PFSK-1 (cell line): ENCODE measurements around the gene EDARADD.

ENCODE experiments used
- FOXP2 ChIP-seq: optimal IDR thresholded peaks from 2 replicates; pipeline ENCODE3; 2011; ENCODE audit warnings: borderline replicate concordance, control low read depth, inconsistent platforms; ENCODE audit not compliant: insufficient read depth; ENCODE audit errors: extremely low read length, extremely low read depth
- POLR2AphosphoS5 ChIP-seq: IDR thresholded peaks from 2 replicates; pipeline ENCODE4 v1.6.1; 2012; ENCODE audit warnings: low read depth, mild to moderate bottlenecking, control low read depth, low read length, moderate library complexity
- REST ChIP-seq, 2 experiments: IDR thresholded peaks; 2 replicates each; pipeline versions ENCODE4 v1.6.1 to v1.8.0; 2011 to 2012; ENCODE audit warnings: low read depth in 2 of 2, low read length in 2 of 2, control low read depth in 1 of 2, inconsistent platforms in 1 of 2, mild to moderate bottlenecking in 1 of 2, moderate library complexity in 1 of 2; ENCODE audit not compliant: insufficient read depth in 1 of 2
- SIN3A ChIP-seq: IDR thresholded peaks from 2 replicates; pipeline ENCODE4 v1.6.1; 2012; ENCODE audit warnings: mild to moderate bottlenecking, low read length, moderate library complexity, borderline replicate concordance; ENCODE audit not compliant: insufficient read depth
- TAF1 ChIP-seq: IDR thresholded peaks from 2 replicates; pipeline ENCODE4 v1.6.1; 2012; ENCODE audit warnings: low read length, control low read depth, borderline replicate concordance; ENCODE audit not compliant: insufficient read depth

Gene EDARADD

GRCh38 chr1:236398538-236398937, 4.5 kb downstream of the EDARADD start:
- TF ChIP-seq FOXP2 (no peak), REST (IDR thresholded peaks at IDR 0.05; ENCODE audit: insufficient read depth in 1 of 2, low read depth in 2 of 2, low read length in 2 of 2) (no peak), POLR2AphosphoS5 (no peak), TAF1 (no peak), SIN3A (no peak)

GRCh38 chr1:236400061-236400603, 6.0 kb downstream of the EDARADD start:
- no peak for TF ChIP-seq REST (IDR thresholded peaks at IDR 0.05; ENCODE audit: insufficient read depth in 1 of 2, low read depth in 2 of 2, low read length in 2 of 2)
- TF ChIP-seq SIN3A: no peak
- no peak for TF ChIP-seq TAF1
- no peak for TF ChIP-seq FOXP2
- TF ChIP-seq POLR2AphosphoS5: no peak

GRCh38 chr1:236401698-236402097, 7.6 kb downstream of the EDARADD start:
- no peak for TF ChIP-seq POLR2AphosphoS5

- TF ChIP-seq TAF1 (no peak), POLR2AphosphoS5 (no peak), SIN3A (no peak), FOXP2 (no peak)
These were observed 10.0 kb downstream of the EDARADD start for GRCh38 chr1:236403905-236404696.

- TF ChIP-seq SIN3A (no peak), POLR2AphosphoS5 (no peak), TAF1 (no peak), FOXP2 (no peak), REST (IDR thresholded peaks at IDR 0.05; ENCODE audit: insufficient read depth in 1 of 2, low read depth in 2 of 2, low read length in 2 of 2) (no peak)
These were observed 13.0 kb downstream of the EDARADD start for GRCh38 chr1:236407059-236407458.

GRCh38 chr1:236413688-236414087, 19.6 kb downstream of the EDARADD start:
- TF ChIP-seq REST (IDR thresholded peaks at IDR 0.05; ENCODE audit: insufficient read depth in 1 of 2, low read depth in 2 of 2, low read length in 2 of 2) (no peak), FOXP2 (no peak), POLR2AphosphoS5 (no peak), TAF1 (no peak), SIN3A (no peak)
